NCI-H510A treated with DMSO at 0.1 percent for 48 hours (cell line): Measurements from ENCODE around the gene SEMA4F.

ENCODE experiments used
- DNase-seq: peaks from one replicate; lab custom pipeline; 2025; lab: John Stamatoyannopoulos, UW

The SEMA4F gene

GRCh38 chr2:74707837-74708236, 53.8 kb downstream of the SEMA4F start:
- DNase-seq, result peak; percentile 10

GRCh38 chr2:74708296-74708695, 54.2 kb downstream of the SEMA4F start:
- DNase-seq, result no peak

GRCh38 chr2:74708883-74709282, 54.8 kb downstream of the SEMA4F start:
- no peak for DNase-seq

DNA sequence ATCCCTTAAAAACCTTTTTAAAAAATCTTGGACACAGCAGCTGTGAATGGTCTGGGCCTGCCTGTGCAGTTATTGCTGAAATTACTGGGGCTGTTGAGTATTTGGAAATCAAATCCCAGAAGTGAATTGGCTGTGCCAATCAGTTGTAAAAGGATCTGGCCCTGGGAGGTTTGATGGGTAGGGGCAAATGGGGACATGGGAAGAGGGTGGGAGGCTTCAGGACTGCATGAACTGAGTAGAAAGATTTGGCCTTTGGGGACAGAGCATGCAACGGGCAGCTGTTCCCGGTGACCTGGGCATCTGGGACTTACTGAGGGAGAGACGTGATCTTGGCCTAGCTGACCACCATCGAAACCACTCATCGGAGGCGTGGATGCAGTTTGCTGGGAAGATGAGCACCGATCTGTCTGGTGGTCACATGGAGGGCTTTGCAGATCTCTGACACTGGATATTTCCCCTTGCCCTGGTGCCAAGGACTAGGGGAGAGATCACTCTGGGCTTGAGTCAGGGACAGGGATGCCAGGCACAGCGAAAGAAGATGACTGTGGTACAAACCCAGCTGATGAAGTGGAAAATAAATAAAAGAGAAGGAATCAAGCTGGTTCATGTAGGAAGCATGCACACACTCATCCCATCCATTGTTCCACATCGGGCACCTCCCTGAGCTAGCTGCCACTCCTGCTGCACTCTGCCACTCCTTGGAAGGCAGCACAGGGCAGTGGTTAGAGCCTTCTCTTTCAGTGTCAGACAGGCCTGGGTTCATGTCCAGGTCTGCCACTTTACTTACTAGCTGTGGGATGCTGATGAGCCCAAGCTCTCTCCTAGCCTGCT, 58.4 kb downstream of the SEMA4F start:
- no peak for DNase-seq

GRCh38 chr2:74714691-74715080, 60.6 kb downstream of the SEMA4F start:
- no peak for DNase-seq

- DNase-seq, result peak; percentile 81
Observed at GRCh38 chr2:74715081-74715791, 61.2 kb downstream of the SEMA4F start.

DNA sequence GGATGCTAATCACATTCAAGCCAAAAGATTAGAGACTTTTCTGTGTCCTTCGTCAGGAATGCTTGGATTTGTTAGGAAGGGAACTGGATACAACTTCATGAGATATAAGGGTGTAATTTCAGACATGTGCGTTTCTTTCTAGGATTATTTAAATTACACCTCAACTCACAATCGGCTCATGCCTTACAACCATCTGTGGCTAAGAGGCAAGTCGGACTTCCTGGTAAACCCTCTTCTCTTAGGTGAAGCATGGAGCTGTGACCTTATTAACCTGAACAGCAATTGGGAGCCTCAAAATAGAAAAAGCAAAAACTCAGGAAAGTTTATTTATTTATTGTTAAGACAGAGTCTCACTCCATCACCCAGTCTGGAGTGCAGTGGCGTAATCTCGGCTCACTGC, 61.8 kb downstream of the SEMA4F start:
- DNase-seq, result no peak

GRCh38 chr2:74719066-74719465, 65.0 kb downstream of the SEMA4F start:
- no peak for DNase-seq

GRCh38 chr2:74721316-74721715, 67.3 kb downstream of the SEMA4F start:
- no peak for DNase-seq

DNA sequence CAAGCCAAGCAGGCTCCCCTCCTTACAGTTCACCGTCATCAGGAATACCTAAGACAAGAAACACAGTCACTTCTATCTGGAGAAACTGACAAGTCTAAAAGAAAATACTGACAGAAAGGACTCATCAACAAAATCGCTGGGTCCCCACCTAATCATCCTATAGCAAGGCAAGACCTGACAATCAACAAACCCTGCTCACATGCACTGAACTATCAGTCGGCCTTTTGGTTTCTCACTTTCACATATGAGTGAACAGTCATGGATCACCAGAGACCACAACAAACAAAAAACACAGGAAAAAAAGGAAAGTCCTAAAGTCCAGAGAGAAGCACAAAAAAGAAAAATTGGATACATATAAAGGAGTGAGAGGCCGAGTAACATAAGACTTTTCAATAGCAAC, 70.4 kb downstream of the SEMA4F start:
- DNase-seq, result no peak

DNA sequence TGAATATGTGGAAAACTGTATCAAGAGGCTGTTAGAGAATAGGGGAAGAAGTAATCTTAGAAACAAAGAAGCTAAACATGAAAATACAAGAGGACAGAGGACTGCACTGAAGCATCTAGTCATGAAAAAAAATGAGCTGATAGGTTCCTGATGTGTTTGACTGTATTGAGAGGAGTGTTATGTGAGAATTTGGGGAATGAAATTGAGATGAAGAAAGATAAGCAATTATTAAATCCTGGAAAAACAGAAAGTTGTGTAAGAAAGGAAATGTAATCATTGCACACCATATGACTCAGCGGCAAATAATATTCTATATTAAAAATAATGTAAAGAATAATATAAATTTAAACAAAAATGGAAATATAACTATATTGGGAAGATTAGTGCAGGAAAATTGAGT, 71.2 kb downstream of the SEMA4F start:
- DNase-seq, result no peak

- DNase-seq, result no peak
Observed at GRCh38 chr2:74728842-74729241, 74.8 kb downstream of the SEMA4F start.

GRCh38 chr2:74730530-74730929, 76.5 kb downstream of the SEMA4F start:
- DNase-seq, result no peak
